Stimulated activated memory B cell treated with anti-CD40 and anti-IgM and Interleukin-4, amounts not matched to agents 10 μg/mL and 1 μg/mL and 100 μg/mL, for 72 hours (primary cell): ENCODE data around the gene NBEA.

Experiments
- ATAC-seq: fragments of 150-1000 bp; cut with Tn5 transposase; 2 replicates; pipeline ENCODE4 v1.10.0; 2021
- H3K27ac Mint-ChIP-seq: one replicate; pipeline ENCODE4 v1.8.0; 2022; ENCODE audit warnings: mild to moderate bottlenecking, mixed read lengths
- H3K27me3 Mint-ChIP-seq: one replicate; pipeline ENCODE4 v1.8.0; 2022; ENCODE audit warnings: mixed read lengths
- H3K36me3 Mint-ChIP-seq: one replicate; pipeline ENCODE4 v1.8.0; 2022; ENCODE audit warnings: mixed read lengths
- H3K4me1 Mint-ChIP-seq: one replicate; pipeline ENCODE4 v1.8.0; 2022; ENCODE audit warnings: mixed read lengths
- H3K4me3 Mint-ChIP-seq: one replicate; pipeline ENCODE4 v1.8.0; 2022; ENCODE audit warnings: mild to moderate bottlenecking, moderate library complexity, mixed read lengths
- H3K9me3 Mint-ChIP-seq: one replicate; pipeline ENCODE4 v1.8.0; 2022; ENCODE audit warnings: mixed read lengths

The NBEA gene

GRCh38 chr13:35225582-35225981 is 283.5 kb downstream of the NBEA start:
- H3K36me3 Mint-ChIP-seq = peaks cover 20% of the 10 kb centered on the region
- H3K27ac Mint-ChIP-seq = no peak overlapping the region
- H3K27me3 Mint-ChIP-seq = no peaks in the 10 kb centered on the region
- no peak for ATAC-seq
- H3K4me3 Mint-ChIP-seq = no peak overlapping the region
- peaks cover 3% of the 10 kb centered on the region for H3K9me3 Mint-ChIP-seq
- H3K4me1 Mint-ChIP-seq = no peaks in the 10 kb centered on the region

- peaks cover 12% of the 10 kb centered on the region for H3K36me3 Mint-ChIP-seq
- no peaks in the 10 kb centered on the region for H3K27me3 Mint-ChIP-seq
- no peak for ATAC-seq
- no peaks in the 10 kb centered on the region for H3K4me1 Mint-ChIP-seq
- H3K9me3 Mint-ChIP-seq = no peaks in the 10 kb centered on the region
- H3K27ac Mint-ChIP-seq = no peak overlapping the region
- no peak overlapping the region for H3K4me3 Mint-ChIP-seq
Observed at GRCh38 chr13:35228536-35228935, 286.5 kb downstream of the NBEA start.

- Mint-ChIP-seq H3K27ac (no peak overlapping the region), H3K9me3 (no peaks in the 10 kb centered on the region), H3K4me1 (no peaks in the 10 kb centered on the region), H3K4me3 (no peak overlapping the region), H3K36me3 (peaks cover 11% of the 10 kb centered on the region), H3K27me3 (no peaks in the 10 kb centered on the region)
- no peak for ATAC-seq
Observed at GRCh38 chr13:35231426-35231825, 289.4 kb downstream of the NBEA start.

GRCh38 chr13:35238274-35238673 is 296.2 kb downstream of the NBEA start:
- Mint-ChIP-seq H3K36me3 (peaks cover 23% of the 10 kb centered on the region), H3K4me3 (no peak overlapping the region), H3K4me1 (no peaks in the 10 kb centered on the region), H3K27ac (no peak overlapping the region), H3K27me3 (no peaks in the 10 kb centered on the region), H3K9me3 (peaks cover 2% of the 10 kb centered on the region)
- no peak for ATAC-seq

GRCh38 chr13:35252536-35253205 is 310.6 kb downstream of the NBEA start:
- Mint-ChIP-seq H3K4me1 (peaks cover 13% of the 10 kb centered on the region), H3K4me3 (no peak overlapping the region), H3K27me3 (no peaks in the 10 kb centered on the region), H3K9me3 (peaks cover 3% of the 10 kb centered on the region), H3K36me3 (peaks cover 43% of the 10 kb centered on the region), H3K27ac (no peak overlapping the region)
- ATAC-seq = peak; percentile 56

- Mint-ChIP-seq H3K9me3 (no peaks in the 10 kb centered on the region), H3K27me3 (no peaks in the 10 kb centered on the region), H3K4me1 (peaks cover 13% of the 10 kb centered on the region), H3K4me3 (no peak overlapping the region), H3K36me3 (peaks cover 26% of the 10 kb centered on the region), H3K27ac (no peak overlapping the region)
- no peak for ATAC-seq
Observed at GRCh38 chr13:35255241-35255640, 313.2 kb downstream of the NBEA start.

GRCh38 chr13:35256459-35257148 is 314.5 kb downstream of the NBEA start:
- H3K9me3 Mint-ChIP-seq = no peaks in the 10 kb centered on the region
- peak; percentile 41 for ATAC-seq
- H3K4me1 Mint-ChIP-seq = peaks cover 10% of the 10 kb centered on the region
- no peak overlapping the region for H3K27ac Mint-ChIP-seq
- no peak overlapping the region for H3K4me3 Mint-ChIP-seq
- H3K36me3 Mint-ChIP-seq = peaks cover 16% of the 10 kb centered on the region
- H3K27me3 Mint-ChIP-seq = no peaks in the 10 kb centered on the region

GRCh38 chr13:35260316-35260715 is 318.2 kb downstream of the NBEA start:
- ATAC-seq = no peak
- H3K9me3 Mint-ChIP-seq = peaks cover 8% of the 10 kb centered on the region
- H3K27me3 Mint-ChIP-seq = no peaks in the 10 kb centered on the region
- H3K27ac Mint-ChIP-seq = no peak overlapping the region
- H3K4me1 Mint-ChIP-seq = no peaks in the 10 kb centered on the region
- H3K36me3 Mint-ChIP-seq = peaks cover 11% of the 10 kb centered on the region
- H3K4me3 Mint-ChIP-seq = no peak overlapping the region

GRCh38 chr13:35266412-35266811 is 324.3 kb downstream of the NBEA start:
- no peak overlapping the region for H3K4me3 Mint-ChIP-seq
- H3K4me1 Mint-ChIP-seq = no peaks in the 10 kb centered on the region
- no peak for ATAC-seq
- peaks cover 21% of the 10 kb centered on the region for H3K9me3 Mint-ChIP-seq
- H3K36me3 Mint-ChIP-seq = peaks cover 12% of the 10 kb centered on the region
- H3K27ac Mint-ChIP-seq = no peak overlapping the region
- no peaks in the 10 kb centered on the region for H3K27me3 Mint-ChIP-seq

- Mint-ChIP-seq H3K27me3 (no peaks in the 10 kb centered on the region), H3K9me3 (no peaks in the 10 kb centered on the region), H3K27ac (no peak overlapping the region), H3K36me3 (no peaks in the 10 kb centered on the region), H3K4me1 (no peaks in the 10 kb centered on the region), H3K4me3 (no peak overlapping the region)
- ATAC-seq = no peak
Observed at GRCh38 chr13:35278917-35279316, 336.8 kb downstream of the NBEA start.

- Mint-ChIP-seq H3K27ac (no peak overlapping the region), H3K27me3 (no peaks in the 10 kb centered on the region), H3K4me1 (no peaks in the 10 kb centered on the region), H3K9me3 (no peaks in the 10 kb centered on the region), H3K36me3 (no peaks in the 10 kb centered on the region), H3K4me3 (no peak overlapping the region)
- ATAC-seq = no peak
Observed at GRCh38 chr13:35279500-35279899, 337.4 kb downstream of the NBEA start.

- Mint-ChIP-seq H3K4me1 (no peaks in the 10 kb centered on the region), H3K9me3 (no peaks in the 10 kb centered on the region), H3K4me3 (no peak overlapping the region), H3K36me3 (no peaks in the 10 kb centered on the region), H3K27me3 (no peaks in the 10 kb centered on the region), H3K27ac (no peak overlapping the region)
- no peak for ATAC-seq
Observed at GRCh38 chr13:35283856-35284255, 341.8 kb downstream of the NBEA start.

- H3K9me3 Mint-ChIP-seq = no peaks in the 10 kb centered on the region
- no peaks in the 10 kb centered on the region for H3K36me3 Mint-ChIP-seq
- no peaks in the 10 kb centered on the region for H3K27me3 Mint-ChIP-seq
- no peak overlapping the region for H3K27ac Mint-ChIP-seq
- no peaks in the 10 kb centered on the region for H3K4me1 Mint-ChIP-seq
- no peak overlapping the region for H3K4me3 Mint-ChIP-seq
- no peak for ATAC-seq
Observed at GRCh38 chr13:35285677-35286076, 343.6 kb downstream of the NBEA start.

GRCh38 chr13:35292329-35292728 is 350.3 kb downstream of the NBEA start:
- Mint-ChIP-seq H3K27ac (no peak overlapping the region), H3K4me1 (peaks cover 12% of the 10 kb centered on the region), H3K9me3 (no peaks in the 10 kb centered on the region), H3K36me3 (no peaks in the 10 kb centered on the region), H3K27me3 (no peaks in the 10 kb centered on the region), H3K4me3 (no peak overlapping the region)
- ATAC-seq = no peak

GRCh38 chr13:35293579-35294226 is 351.6 kb downstream of the NBEA start:
- Mint-ChIP-seq H3K27ac (no peak overlapping the region), H3K4me3 (no peak overlapping the region), H3K27me3 (no peaks in the 10 kb centered on the region), H3K36me3 (no peaks in the 10 kb centered on the region), H3K4me1 (peaks cover 13% of the 10 kb centered on the region), H3K9me3 (no peaks in the 10 kb centered on the region)
- no peak for ATAC-seq

- no peaks in the 10 kb centered on the region for H3K9me3 Mint-ChIP-seq
- H3K4me1 Mint-ChIP-seq = no peaks in the 10 kb centered on the region
- ATAC-seq = no peak
- peaks cover 5% of the 10 kb centered on the region for H3K36me3 Mint-ChIP-seq
- H3K4me3 Mint-ChIP-seq = no peak overlapping the region
- no peak overlapping the region for H3K27ac Mint-ChIP-seq
- no peaks in the 10 kb centered on the region for H3K27me3 Mint-ChIP-seq
Observed at GRCh38 chr13:35309706-35310105, 367.6 kb downstream of the NBEA start.
